SK-N-SH treated with all-trans-retinoic acid at 6 μM for 48 hours (cell line): ENCODE results near the gene ARHGAP10.

Experiments used
- ARNTL ChIP-seq: fragments of 450-650 bp; formaldehyde crosslinking; IDR thresholded peaks from 2 replicates; pipeline ENCODE4 v1.5.0; 2020; ENCODE audit warnings: low read depth, mild to moderate bottlenecking, moderate library complexity, borderline replicate concordance
- CREB5 ChIP-seq: fragments of 250-450 bp; sonication (Bioruptor Pico); IDR thresholded peaks from 2 replicates; pipeline ENCODE4 v1.5.1; 2020; ENCODE audit warnings: low read depth, mild to moderate bottlenecking, moderate library complexity
- CSDC2 ChIP-seq: fragments of 250-450 bp; sonication (Bioruptor Pico); IDR thresholded peaks from 2 replicates; pipeline ENCODE4 v1.5.0; 2020; ENCODE audit warnings: mild to moderate bottlenecking, moderate library complexity
- GLIS3 ChIP-seq: fragments of 250-450 bp; sonication (Bioruptor Pico); IDR thresholded peaks from 2 replicates; pipeline ENCODE4 v1.5.0; 2020; ENCODE audit warnings: mild to moderate bottlenecking, moderate library complexity
- ISL1 ChIP-seq: fragments of 250-450 bp; sonication (Bioruptor Pico); IDR thresholded peaks from 2 replicates; pipeline ENCODE4 v2.1.2; 2022; ENCODE audit warnings: mild to moderate bottlenecking, moderate library complexity
- OSR1 ChIP-seq: fragments of 250-450 bp; sonication (Bioruptor Pico); IDR thresholded peaks from 2 replicates; pipeline ENCODE4 v1.8.0; 2022; ENCODE audit warnings: moderate library complexity, mild to moderate bottlenecking, inconsistent platforms
- POU6F1 ChIP-seq: fragments of 250-450 bp; sonication (Bioruptor Pico); IDR thresholded peaks from 2 replicates; pipeline ENCODE4 v1.8.0; 2021; ENCODE audit warnings: low read depth, mild to moderate bottlenecking, moderate library complexity, borderline replicate concordance
- TCF4 ChIP-seq: fragments of 250-450 bp; sonication (Bioruptor Pico); IDR thresholded peaks from 2 replicates; pipeline ENCODE4 v1.8.0; 2021; ENCODE audit warnings: mild to moderate bottlenecking, moderate library complexity, borderline replicate concordance
- TOX ChIP-seq: fragments of 250-450 bp; sonication (Bioruptor Pico); IDR thresholded peaks from 2 replicates; pipeline ENCODE4 v1.8.0; 2021; ENCODE audit warnings: mild to moderate bottlenecking, moderate library complexity, borderline replicate concordance
- ZNF8 ChIP-seq: fragments of 450-650 bp; formaldehyde crosslinking; IDR thresholded peaks from 2 replicates; pipeline ENCODE4 v1.5.0; 2020; ENCODE audit warnings: mild to moderate bottlenecking, moderate library complexity
- TF ChIP-seq, protein P1 (sequence below): fragments of 250-450 bp; sonication (Bioruptor Pico); IDR thresholded peaks from 2 replicates; pipeline ENCODE4 v1.5.1; 2021; ENCODE audit warnings: mild to moderate bottlenecking, moderate library complexity

DNA sequence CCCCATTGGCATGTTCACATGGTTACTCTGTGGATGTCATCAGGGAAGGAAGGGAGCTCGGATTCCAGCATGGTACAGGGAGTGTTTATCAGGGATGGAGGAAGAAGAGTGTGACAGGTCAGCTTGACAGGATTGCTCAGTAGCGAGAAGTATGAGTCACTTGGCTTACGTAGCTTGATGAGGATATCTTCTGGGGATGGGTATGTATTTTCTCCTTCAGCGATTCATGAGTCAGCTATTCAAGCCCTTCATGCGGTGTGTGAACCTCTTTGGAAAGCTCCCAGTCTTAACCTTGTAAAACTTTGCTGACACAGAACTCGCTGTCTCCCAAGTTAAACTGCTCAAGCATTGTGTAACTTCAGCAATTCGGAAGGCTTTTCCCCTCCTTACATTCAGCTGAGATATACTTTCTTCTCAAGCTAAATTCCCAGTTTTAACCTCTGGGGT is 275.4 kb downstream of the ARHGAP10 start:
- TF ChIP-seq TOX (CRISPR knock-in tag) (no peak), ARNTL (CRISPR knock-in tag) (no peak), TCF4 (CRISPR knock-in tag) (no peak), ISL1 (CRISPR knock-in tag) (no peak), OSR1 (CRISPR knock-in tag) (no peak), POU6F1 (no peak), ZNF8 (no peak), CREB5 (no peak), GLIS3 (CRISPR knock-in tag) (no peak), CSDC2 (no peak)
- TF ChIP-seq, protein P1, sequence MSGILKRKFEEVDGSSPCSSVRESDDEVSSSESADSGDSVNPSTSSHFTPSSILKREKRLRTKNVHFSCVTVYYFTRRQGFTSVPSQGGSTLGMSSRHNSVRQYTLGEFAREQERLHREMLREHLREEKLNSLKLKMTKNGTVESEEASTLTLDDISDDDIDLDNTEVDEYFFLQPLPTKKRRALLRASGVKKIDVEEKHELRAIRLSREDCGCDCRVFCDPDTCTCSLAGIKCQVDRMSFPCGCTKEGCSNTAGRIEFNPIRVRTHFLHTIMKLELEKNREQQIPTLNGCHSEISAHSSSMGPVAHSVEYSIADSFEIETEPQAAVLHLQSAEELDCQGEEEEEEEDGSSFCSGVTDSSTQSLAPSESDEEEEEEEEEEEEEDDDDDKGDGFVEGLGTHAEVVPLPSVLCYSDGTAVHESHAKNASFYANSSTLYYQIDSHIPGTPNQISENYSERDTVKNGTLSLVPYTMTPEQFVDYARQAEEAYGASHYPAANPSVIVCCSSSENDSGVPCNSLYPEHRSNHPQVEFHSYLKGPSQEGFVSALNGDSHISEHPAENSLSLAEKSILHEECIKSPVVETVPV: no peak
